CD4-positive, alpha-beta T cell (primary cell): ENCODE results near the gene MTOR. TPM values are rescaled to one million over a fixed set of nuclear protein-coding genes. Genes with fewer than 3 reads are reported as not detected.

ENCODE experiments used
- ATAC-seq: fragments of 200-7000 bp; cut with Tn5 transposase; one replicate; pipeline ENCODE4 v1.10.0; 2022; ENCODE audit warnings: mild to moderate bottlenecking; ENCODE audit not compliant: poor library complexity
- CTCF ChIA-PET: fragments of 350-600 bp; sonication (Branson Sonifier 250); formaldehyde crosslinking; loops from one replicate; lab custom pipeline; 2021; ENCODE audit warnings: antibody characterized with exemption, inconsistent platforms; lab: Charles Lee
- POLR2A ChIA-PET: fragments of 350-600 bp; sonication (Branson Sonifier 250); formaldehyde crosslinking; loops from one replicate; lab custom pipeline; 2021; ENCODE audit warnings: antibody characterized with exemption, inconsistent platforms; lab: Charles Lee
- DNase-seq, 14 experiments: peaks; one replicate each; pipeline ENCODE4 v3.0.0-alpha.2; 2013 to 2020; ENCODE audit warnings: mixed read lengths in 2 of 14
- H3K27ac ChIP-seq, 2 donors: one replicate each; pipeline versions ENCODE4 v1.5.1 to v1.7.0; 2013; ENCODE audit warnings: low read length in 2 of 2, low read depth in 1 of 2, mild to moderate bottlenecking in 1 of 2
- H3K27me3 ChIP-seq, 2 experiments: 1 replicate in 1 of 2; 2 replicates in 1 of 2; pipeline versions ENCODE4 v1.6.1 to v1.7.0; 2013; ENCODE audit warnings: low read length in 2 of 2, control low read depth in 1 of 2, mild to moderate bottlenecking in 1 of 2, moderate library complexity in 1 of 2; ENCODE audit not compliant: insufficient read depth in 2 of 2, control insufficient read depth in 1 of 2
- H3K36me3 ChIP-seq: one replicate; pipeline ENCODE4 v1.6.1; 2013; ENCODE audit warnings: low read length, control low read depth; ENCODE audit not compliant: insufficient read depth
- H3K4me1 ChIP-seq: one replicate; pipeline ENCODE4 v1.6.1; 2013; ENCODE audit warnings: low read length, control low read depth; ENCODE audit not compliant: insufficient read depth
- H3K4me3 ChIP-seq: one replicate; pipeline ENCODE4 v1.5.1; 2013; ENCODE audit warnings: mild to moderate bottlenecking, low read length, moderate library complexity
- H3K9me3 ChIP-seq, 2 experiments: 1 replicate in 1 of 2; 2 replicates in 1 of 2; pipeline versions ENCODE4 v1.6.1 to v1.7.0; 2013; ENCODE audit warnings: low read length in 2 of 2, mild to moderate bottlenecking in 2 of 2, control low read depth in 1 of 2, moderate library complexity in 1 of 2; ENCODE audit not compliant: control insufficient read depth in 1 of 2, insufficient read depth in 1 of 2
- H3K27ac Mint-ChIP-seq: one replicate; pipeline ENCODE4 v1.8.0; 2020; ENCODE audit warnings: mixed read lengths
- H3K27me3 Mint-ChIP-seq: one replicate; pipeline ENCODE4 v1.8.0; 2021; ENCODE audit warnings: mixed read lengths
- H3K36me3 Mint-ChIP-seq: one replicate; pipeline ENCODE4 v1.8.0; 2021; ENCODE audit warnings: low read depth, mixed read lengths
- H3K4me1 Mint-ChIP-seq: one replicate; pipeline ENCODE4 v1.8.0; 2021; ENCODE audit warnings: low read depth, mixed read lengths
- H3K4me3 Mint-ChIP-seq: one replicate; pipeline ENCODE4 v1.8.0; 2020; ENCODE audit warnings: mild to moderate bottlenecking, mixed read lengths
- H3K9me3 Mint-ChIP-seq: one replicate; pipeline ENCODE4 v1.8.0; 2020; ENCODE audit warnings: mixed read lengths
- CTCF ChIP-seq: fragments of 200-600 bp; IDR thresholded peaks from one replicate; pipeline ENCODE4 v1.8.0; 2022; ENCODE audit warnings: antibody characterized with exemption, mild to moderate bottlenecking
- intact Hi-C, 2 experiments: fragments of 100-400 bp; cut with DNase I in 1 of 2; cut with micrococcal nuclease in 1 of 2; formaldehyde crosslinking; loops; one replicate each; pipeline versions ENCODE4 v1.15.1 to v1.9.0; 2023 to 2025; cut with DNase I, micrococcal nuclease
- total RNA-seq, 174 experiments: library from RNA in 2 of 174; stranded (reverse) in 2 of 174; gene quantifications; one replicate each; pipeline ENCODE4 v1.2.3 and lab custom pipeline; 2021 to 2026

The MTOR gene
- total RNA-seq, 2 experiments from 2014 or later, result 27.3 to 28.9 TPM

- peaks cover 84% of the 10 kb centered on the region for H3K36me3 Mint-ChIP-seq
- Histone ChIP-seq H3K36me3 (peaks cover 83% of the 10 kb centered on the region), H3K4me1 (no peaks in the 10 kb centered on the region), H3K27ac (no peak overlapping the region), H3K4me3 (no peak overlapping the region), H3K9me3 (no peaks in the 10 kb centered on the region), H3K27me3 (no peaks in the 10 kb centered on the region)
- intact Hi-C loops, result no loop called here
- H3K4me3 Mint-ChIP-seq, result no peak overlapping the region
- no peaks in the 10 kb centered on the region for H3K27me3 Mint-ChIP-seq
- DNase-seq, result peak in 1 of 14 experiments; percentile 15
- H3K9me3 Mint-ChIP-seq, result no peaks in the 10 kb centered on the region
- H3K4me1 Mint-ChIP-seq, result no peaks in the 10 kb centered on the region
- POLR2A ChIA-PET, result interaction anchor here (2.1 kb wide), 1 partner anchor 9 kb away, joined by 7 read pairs; the partner anchor contains the start of gene SRM
- TF ChIP-seq CTCF, result no peak
- CTCF ChIA-PET, result no interaction called here
- no peak for ATAC-seq
- no peak overlapping the region for H3K27ac Mint-ChIP-seq
Measured at GRCh38 chr1:11068600-11069473, 193.5 kb downstream of the MTOR start.

GRCh38 chr1:11067716-11068599, 194.4 kb downstream of the MTOR start:
- Histone ChIP-seq H3K4me3 (no peak overlapping the region), H3K9me3 (no peaks in the 10 kb centered on the region), H3K27ac (no peak overlapping the region), H3K4me1 (no peaks in the 10 kb centered on the region), H3K27me3 (no peaks in the 10 kb centered on the region), H3K36me3 (peaks cover 75% of the 10 kb centered on the region)
- Mint-ChIP-seq H3K27ac (no peak overlapping the region), H3K36me3 (peaks cover 90% of the 10 kb centered on the region), H3K4me3 (no peak overlapping the region), H3K27me3 (no peaks in the 10 kb centered on the region), H3K4me1 (peaks cover 5% of the 10 kb centered on the region), H3K9me3 (no peaks in the 10 kb centered on the region)
- intact Hi-C loops, result no loop called here
- DNase-seq (no peak), ATAC-seq (no peak)
- no peak for TF ChIP-seq CTCF
- POLR2A ChIA-PET, result no interaction called here
- CTCF ChIA-PET, result no interaction called here

GRCh38 chr1:11065796-11066195, 196.6 kb downstream of the MTOR start:
- POLR2A ChIA-PET, result no interaction called here
- Histone ChIP-seq H3K4me3 (no peak overlapping the region), H3K27me3 (no peaks in the 10 kb centered on the region), H3K9me3 (no peaks in the 10 kb centered on the region), H3K36me3 (peaks cover 55% of the 10 kb centered on the region), H3K4me1 (peaks cover 13% of the 10 kb centered on the region), H3K27ac (no peak overlapping the region)
- H3K9me3 Mint-ChIP-seq, result no peaks in the 10 kb centered on the region
- CTCF ChIA-PET, result interaction anchor here (1.7 kb wide), 1 partner anchor 28 kb away, joined by 5 read pairs; no protein-coding TSS in a partner anchor
- H3K4me3 Mint-ChIP-seq, result no peak overlapping the region
- peaks cover 24% of the 10 kb centered on the region for H3K4me1 Mint-ChIP-seq
- intact Hi-C loops, result no loop called here
- DNase-seq (no peak), ATAC-seq (no peak)
- H3K36me3 Mint-ChIP-seq, result peaks cover 78% of the 10 kb centered on the region
- H3K27me3 Mint-ChIP-seq, result no peaks in the 10 kb centered on the region
- no peak for TF ChIP-seq CTCF
- no peak overlapping the region for H3K27ac Mint-ChIP-seq
